Ammon's horn (tissue), 1 donor: ENCODE results near the gene ARL3.
A peak's percentile ranks its signal among the peaks of the same experiment; 100 is the strongest.
"Not testable (repeated sequence)": the region's sequence is repeated elsewhere in the genome, so short reads cannot be mapped to it uniquely, and the experiment has no call there.

Experiments
- DNase-seq: peaks from one replicate; pipeline ENCODE4 v3.0.0-alpha.2; 2016; ENCODE audit warnings: low spot score

Gene ARL3, protein sequence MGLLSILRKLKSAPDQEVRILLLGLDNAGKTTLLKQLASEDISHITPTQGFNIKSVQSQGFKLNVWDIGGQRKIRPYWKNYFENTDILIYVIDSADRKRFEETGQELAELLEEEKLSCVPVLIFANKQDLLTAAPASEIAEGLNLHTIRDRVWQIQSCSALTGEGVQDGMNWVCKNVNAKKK

DNA sequence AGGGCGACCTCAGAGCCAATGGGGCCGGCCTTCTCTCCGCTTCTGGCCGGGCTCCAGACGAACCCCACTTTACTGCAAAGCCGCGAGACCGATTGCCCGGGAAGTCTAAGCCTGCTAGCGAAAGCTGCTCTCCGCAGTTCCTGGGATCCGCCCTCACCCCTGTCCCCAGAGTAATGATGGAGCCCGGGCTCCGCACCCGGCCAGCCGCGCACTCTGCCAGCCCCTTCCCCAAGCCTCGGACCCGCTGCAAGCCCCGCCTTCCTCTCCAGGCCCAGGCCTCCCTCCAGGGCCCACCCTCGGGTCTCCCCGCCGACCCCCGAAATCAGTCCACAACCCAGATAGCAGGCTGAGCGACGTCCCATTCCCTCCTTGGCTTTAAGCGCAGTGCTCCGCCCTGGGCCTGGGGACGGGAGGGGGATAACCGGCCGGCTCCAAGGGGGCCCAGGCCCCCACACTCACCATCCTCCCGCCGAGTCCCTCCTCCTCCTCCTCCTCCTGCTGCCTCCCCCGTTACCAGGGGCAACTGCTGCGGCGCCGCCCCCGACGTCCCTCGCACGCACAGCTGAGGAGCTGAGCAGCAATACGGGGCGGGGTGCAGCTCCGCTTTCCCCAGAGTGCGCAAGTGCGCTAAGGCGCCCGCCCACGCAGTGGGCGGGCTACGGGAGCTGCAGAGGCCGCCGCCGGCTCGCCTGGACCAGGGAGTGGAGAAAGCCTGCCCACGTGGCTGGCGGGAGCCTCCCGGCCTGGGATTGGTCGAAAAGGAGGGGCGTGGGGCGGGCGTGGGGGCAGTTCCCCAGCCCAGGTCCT is at the start of gene ARL3:
TSS of gene ARL3 (minus strand) at position 584 of the 807 bp plus-strand sequence. CDS start at position 462, 122 bp downstream.
- DNase-seq: peak; percentile 98

DNA sequence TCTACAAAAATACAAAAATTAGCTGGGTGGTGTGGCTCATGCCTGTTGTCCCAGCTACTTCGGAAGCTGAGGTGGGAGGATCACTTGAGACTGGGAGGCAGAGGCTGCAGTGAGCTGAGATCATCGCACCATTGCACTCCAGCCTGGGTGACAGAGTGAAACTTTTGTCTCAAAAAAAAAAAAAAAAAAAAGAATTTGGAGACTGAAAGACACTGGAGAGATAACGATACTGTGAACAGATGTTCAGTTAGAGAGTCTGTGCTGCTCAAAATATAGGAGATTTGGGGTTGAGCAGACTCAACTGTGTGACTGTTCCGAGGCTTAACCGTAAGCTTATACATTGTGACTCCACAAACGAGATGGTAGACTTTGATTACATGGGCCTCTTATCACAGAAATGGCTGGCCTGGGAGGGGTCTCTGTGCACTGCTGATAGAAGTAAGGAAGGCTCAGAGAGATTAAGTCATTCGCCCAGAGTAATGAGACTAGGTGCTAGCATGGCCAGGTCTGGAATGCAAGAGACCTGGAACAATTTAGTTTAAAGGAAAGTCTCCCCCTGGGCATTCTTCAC is 48.9 kb upstream of the ARL3 start:
- no peak for DNase-seq

DNA sequence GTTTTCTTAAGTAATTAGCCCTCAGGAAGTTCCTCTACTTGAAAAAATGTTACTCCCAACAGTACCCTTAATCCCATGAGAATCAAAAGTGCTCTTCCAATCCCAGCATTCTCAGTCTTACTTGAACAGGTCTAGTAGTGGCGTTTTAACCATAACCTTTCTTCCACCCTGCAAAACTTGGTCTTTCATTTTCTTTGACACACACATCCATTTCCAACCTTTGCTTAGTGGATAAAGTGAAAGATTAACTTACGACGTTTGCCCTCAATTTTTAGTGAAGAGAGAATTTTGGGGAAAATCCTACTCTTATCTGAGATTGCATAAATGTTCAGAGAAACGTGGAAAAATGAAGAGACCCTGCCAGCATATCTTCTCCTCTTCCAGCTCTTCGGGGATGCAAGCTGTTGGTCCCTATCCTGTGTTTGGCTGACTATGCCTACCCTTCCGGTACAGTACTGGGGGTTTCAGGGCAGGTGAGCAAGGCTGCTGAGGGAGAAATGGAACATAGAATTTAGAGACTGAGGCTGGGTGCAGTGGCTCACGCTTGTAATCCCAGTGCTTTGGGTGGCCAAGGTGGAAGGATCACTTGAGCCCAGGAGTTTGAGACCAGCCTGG is 48.3 kb upstream of the ARL3 start:
- DNase-seq: no peak

DNA sequence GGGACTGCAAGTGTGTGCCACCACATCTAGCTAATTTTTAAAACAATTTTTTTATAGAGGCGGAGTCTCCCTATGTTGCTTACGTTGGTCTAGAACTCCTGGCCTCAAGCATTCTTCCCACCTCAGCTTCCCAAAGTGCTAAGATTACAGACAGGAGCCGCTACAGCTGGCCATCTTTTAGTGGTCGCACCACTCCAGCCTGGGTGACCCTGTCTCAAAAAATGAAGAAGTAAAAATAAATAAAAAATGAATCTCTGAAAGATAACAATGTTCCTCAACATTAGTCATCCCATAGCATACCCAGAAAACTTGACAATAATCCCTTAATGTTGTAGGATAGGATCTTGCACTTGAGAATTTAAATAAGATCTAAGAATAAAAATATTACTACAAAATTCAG is 47.8 kb upstream of the ARL3 start:
- DNase-seq: no peak

DNA sequence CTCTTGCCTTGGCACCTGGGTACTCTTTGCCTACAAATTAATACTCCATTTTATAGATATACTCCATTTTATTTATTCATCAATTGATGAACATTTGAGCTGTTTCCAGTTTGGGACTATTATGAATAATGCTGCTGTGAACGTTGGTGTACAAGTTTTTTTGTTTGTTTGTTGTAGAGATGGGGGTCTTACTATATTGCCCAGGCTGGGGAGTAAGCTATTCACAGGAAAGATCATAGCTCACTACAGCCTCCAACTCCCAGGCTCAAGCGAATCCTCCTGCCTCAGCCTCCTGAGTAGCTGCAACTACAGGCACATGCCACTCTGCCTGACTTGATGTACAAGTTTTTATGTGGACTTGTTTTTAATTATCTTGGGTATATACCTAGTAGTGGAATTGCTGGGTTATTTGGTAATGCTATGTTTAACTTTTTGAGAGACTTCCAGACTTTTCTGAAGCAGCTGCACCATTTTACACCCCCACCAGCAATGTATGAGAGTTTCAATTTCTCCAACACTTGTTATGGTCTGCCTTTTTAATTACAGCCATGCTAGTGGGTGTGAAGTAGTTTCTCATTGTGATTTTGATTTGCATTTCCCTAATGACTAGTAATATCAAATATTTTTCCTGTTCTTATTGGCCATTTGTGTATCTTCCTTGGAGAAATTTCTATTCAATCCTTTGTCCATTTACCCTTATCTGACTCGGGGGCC is 45.5 kb upstream of the ARL3 start:
- DNase-seq: no peak

DNA sequence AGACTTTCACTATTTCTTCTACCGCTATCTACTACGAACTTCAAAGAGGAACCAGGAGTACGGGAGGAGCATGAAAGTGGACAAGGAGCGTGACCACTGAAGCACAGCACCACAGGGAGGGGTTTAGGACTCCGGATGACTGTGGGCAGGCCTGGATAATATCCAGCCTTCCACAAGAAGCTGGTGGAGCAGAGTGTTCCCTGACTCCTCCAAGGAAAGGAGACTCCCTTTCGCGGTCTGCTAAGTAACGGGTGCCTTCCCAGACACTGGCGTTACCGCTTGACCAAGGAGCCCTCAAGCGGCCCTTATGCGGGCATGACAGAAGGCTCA is 44.7 kb upstream of the ARL3 start:
- not testable (repeated sequence) for DNase-seq

DNA sequence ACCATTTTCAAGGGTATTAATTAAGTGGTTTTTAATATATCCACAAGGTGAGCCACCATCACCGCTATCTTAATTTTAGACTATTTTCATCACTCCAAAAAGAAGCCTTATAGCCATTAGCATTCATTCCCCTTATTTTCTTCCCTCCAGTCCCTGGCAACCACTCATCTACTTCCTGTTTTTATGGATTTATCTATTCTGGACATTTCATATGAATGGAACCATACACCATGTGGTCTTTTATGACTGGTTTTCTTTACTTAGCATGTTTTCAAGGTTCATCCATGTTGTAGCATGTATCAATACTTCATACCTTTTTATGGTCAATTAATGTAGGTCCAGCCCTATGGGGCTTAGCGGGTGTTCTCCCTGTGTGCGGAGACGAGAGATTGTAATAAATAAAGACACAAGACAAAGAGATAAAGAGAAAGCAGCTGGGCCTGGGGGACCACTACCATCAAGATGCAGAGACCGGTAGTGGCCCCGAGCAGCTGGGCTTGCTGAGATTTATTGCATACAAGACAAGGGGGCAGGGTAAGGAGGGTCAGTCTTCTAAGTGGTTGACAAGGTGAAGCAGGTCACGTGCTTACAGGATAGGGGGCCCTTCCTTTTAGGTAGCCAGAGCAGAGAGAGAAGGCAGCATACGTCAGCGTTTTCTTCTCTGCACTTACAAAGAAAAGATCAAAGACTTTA is 44.2 kb upstream of the ARL3 start:
- DNase-seq: no peak

DNA sequence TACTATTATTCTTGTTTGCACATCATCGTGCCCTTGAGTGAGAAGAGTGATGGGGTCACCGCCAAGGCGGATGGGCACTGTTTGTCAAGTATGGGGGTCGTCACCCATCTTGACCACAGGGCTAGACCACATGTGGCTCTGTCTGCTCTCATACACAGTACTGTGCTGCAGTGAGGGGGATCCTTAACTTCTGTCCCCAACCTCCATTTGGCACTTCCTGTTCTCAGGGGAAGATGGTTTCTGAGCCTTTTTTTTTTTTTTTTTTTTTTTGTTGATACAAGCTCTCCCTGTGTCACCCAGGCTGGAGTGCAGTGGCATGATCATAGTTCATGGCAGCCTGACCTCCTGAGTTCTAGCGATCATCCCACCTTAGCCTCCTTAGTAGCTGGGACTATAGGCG is 43.1 kb upstream of the ARL3 start:
- DNase-seq: no peak

DNA sequence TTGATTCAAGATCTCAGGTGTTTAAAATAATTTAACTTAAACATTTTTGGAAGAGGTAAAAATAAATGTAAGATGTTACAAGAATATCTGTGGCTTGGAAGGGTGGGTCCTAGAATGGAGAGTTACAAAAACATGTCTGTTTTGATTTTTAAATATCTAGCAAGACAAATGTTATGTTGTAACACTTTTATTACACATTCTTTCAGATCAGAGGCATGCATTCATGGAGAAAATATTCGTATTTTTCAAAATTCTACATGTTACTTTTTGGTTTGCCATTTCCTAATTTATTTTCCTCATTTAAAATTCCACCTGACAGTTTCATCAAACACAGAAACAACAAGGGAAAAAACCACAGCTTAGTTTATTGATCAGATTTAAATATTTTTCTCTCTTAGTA is 39.5 kb upstream of the ARL3 start:
- no peak for DNase-seq

DNA sequence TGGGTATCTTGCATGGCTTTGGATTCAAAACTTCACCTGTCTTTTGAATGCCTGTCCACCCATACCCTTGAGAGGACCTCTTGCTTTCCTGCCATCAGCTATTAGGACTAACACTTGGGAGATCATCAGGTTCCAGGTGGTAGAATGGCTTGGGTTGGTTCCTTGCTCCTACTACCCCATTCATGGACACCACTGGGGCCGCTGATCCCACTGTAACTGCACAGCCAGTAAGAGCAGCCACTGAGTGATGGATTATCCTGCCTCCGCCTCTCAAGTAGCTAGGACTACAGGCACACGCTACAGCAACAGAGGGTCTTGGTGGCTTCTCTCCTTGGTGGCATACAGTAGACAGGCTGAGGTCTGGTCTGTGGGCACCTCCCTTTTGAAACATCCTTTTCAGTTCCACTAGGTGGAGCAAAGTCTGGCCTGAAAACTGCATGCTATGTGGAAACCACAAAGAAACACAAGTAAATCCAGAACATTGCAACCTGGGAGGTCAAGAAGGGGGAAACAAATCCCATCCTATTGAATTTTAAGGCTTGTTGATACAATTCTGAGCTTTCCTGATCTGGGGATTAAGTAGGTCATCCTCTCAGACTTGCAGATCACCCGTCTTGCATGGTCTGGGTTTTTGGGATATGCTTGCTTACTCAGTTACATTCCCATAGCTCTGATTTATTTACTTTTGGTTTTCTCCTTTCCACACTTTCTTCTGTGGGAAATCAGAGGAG is 38.9 kb upstream of the ARL3 start:
- peak; percentile 64 for DNase-seq

DNA sequence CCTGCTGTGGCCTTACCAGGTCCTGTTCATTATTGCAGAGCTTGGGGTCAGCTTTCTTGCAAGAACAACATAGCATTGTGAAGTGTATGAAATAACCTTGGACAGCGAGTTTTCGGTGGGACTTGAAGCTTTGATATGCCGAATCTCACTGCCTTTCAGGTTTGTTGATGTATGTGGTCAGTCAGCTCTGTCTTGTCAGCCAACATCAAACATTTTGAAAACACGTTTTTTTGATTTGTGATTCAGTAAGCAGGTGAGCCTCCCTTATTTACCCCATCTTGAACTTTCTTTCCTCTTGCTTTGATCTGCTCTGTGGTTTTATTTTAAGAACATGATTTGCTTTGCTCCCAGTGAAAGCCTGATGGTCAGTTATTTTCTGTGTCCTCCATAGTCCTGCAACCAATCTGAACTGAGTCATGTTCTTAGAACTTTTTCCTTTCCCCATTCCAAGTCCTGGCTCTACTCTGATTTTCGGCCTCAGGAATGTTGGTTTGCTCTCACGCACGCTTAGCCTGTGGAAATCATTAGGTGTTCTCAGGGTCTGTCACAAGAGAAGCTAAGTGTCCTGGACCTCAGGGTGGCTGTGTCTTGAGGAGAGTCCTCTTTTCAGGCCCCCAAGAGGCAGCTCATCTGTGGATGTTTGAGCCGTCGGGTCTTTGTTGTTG is 38.2 kb upstream of the ARL3 start:
- no peak for DNase-seq

DNA sequence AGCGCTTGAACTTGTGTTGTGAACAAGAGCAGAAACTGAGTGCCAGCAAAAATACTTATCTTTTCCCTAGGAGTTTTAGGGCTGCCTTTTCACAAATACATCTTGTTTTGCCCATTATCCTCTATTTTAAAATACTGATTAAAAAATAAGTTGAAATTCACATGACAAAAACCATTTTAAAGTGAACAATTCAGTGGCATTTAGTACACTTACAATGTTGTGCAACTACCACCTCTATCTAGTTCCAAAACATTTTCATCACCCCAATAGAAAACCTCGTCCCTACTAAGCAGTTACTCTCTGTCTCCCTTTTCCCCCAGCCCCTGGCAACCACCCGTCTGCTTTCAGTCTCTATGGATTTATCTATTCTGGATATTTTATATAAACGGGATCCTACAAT is 31.0 kb upstream of the ARL3 start:
- no peak for DNase-seq

DNA sequence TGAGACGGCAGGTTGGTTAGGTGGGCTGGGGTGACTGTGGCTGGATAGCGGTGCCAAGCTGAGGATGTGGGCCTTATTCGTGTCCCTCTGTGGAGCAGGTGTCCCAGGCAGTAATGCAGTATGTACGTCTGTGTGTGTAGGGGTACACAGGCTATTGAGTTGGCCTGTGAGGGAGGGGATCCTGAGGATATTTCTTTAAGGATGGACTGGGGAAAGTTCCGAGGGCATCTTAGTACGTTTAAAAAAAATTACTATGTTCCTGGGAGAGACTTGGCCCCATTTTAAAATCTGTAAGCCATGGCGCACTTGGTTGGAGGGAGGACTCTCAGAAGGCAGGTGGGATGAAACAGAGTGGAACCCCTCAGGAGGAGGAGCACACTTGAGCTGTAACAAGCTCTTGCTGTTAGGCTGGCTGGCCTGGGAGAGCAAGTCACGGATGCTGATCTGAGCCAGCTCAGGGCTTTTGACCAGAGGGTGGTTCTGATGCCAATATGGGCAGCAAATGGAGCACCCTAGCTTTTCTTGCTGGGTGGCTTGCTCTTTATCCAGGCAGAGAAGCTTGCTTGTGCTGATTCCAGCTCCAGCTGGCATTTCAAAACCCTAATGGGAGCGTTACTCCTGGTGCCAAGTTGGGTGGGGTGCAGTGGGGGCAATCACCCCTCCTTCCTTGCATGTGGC is 30.3 kb upstream of the ARL3 start:
- DNase-seq: peak; percentile 29

DNA sequence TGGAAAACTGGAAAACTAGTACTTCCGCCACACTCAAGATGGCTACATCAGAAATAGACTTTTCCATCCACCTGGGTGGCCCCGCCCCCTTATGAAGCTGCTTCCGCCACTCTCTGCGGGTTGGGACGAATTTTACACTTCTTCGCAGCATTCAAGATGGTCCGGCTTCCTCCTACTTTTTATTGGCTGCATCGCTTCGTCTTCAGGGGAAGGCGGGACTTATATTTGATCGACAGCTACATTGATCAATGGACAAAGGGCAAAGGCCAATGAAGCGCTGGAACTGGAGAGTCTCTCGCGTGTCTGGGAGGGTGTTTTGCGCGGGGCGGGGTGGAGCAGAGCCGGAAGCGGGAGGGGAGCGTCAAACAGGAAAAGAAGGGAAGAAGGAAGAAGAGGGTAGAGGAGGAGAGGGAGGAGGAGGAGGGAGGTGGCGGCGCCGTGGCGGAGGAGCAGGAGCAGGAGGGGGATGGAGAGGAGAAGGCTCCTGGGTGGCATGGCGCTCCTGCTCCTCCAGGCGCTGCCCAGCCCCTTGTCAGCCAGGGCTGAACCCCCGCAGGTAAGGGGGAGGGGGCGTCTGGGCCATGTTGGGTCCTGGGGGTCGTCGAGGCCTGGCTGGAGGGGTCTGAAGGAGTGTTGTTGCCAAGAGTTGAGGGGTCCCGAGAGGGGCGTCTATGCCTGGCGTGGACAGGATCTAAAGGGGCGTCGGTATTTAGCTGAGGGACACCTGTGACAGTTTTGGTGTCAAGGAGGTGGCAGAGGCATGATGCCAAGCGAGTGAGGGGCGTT is 29.6 kb upstream of the ARL3 start, which contains the start of gene WBP1L:
TSS of gene WBP1L (plus strand) at position 361 of the 786 bp plus-strand sequence. CDS start at position 467, 106 bp downstream.
- peak; percentile 99 for DNase-seq

DNA sequence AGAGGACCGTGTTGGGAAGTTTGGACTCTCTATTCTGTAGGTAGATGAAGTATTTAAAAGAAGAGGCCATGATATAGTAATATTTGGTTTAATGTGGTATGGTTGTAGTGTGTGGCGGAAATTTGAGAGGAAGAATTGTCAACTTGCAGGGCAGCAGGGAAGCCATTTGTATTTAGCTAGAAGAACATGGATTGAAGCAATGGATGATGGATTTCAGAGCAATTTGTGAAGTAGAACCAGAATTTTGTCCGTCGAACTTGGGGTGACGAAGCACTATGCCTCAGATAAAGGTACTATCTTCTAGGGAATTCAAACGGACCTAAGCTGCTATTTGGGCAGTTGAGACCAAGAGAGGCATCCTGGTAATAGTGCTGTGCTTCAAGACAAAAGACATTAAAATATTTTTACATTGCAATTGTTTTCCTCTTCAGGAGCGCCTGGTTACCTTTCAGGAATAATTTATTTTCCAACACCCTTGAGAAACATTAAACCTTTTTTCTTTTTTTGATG is 28.9 kb upstream of the ARL3 start:
- DNase-seq: no peak

DNA sequence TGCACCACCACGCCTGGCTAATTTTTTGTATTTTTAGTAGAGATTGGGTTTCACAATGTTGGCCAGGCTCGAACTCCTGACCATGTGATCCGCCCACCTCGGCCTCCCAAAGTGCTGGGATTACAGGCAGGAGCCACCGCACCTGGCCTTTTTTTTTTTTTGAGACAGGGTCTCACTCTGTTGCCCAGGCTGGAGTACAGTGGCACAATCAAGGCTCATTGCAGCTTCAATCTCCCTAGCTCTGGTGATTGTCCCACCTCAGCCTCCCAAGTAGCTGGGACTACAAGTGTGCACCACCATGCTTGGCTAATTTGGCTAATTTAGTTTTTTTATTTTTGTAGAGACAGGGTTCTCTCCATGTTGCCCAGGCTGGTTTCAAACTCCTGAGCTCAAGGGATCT is 28.1 kb upstream of the ARL3 start:
- DNase-seq: not testable (repeated sequence)

DNA sequence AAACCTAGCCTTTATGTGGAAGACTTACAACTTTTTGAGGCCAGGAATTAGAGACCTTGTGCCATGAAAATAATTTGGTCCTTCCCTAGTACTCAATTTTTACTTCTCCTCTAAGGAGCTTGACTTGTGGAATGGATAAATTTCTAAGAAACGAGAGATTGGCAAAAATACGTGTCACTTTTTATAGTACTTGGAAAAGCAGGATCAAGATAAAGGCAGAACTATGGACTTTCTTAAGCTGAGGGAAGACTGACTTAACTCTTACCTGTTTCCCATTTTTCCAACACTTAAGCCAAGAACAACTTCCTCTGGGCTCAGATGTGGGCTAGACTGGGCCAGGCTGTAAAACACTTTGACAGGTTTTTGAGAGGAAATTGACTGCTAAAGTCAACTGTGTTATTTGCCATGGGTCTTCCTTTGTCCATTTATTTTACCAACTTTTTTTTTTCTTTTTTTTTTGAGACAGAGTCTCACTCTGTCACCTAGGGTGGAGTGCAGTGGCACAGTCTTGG is 27.6 kb upstream of the ARL3 start:
- no peak for DNase-seq

DNA sequence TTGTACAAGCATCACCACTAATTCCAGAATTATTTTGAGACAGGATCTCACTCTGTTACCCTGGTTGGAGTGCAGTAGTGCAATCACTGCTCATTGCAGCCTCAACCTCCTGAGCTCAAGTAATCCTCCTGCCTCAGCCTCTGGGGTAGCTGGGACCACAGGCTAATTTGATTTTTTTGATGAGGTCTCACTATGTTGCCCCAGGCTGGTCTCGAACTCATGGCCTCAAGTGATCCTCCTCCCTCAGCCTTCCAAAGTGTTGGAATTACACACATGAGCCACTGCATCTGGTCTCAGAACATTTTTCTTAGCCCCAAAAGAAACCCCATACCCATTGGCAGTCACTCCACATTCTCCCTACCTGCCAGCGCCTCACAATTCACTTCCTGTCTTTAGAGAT is 26.0 kb upstream of the ARL3 start:
- DNase-seq: no peak

DNA sequence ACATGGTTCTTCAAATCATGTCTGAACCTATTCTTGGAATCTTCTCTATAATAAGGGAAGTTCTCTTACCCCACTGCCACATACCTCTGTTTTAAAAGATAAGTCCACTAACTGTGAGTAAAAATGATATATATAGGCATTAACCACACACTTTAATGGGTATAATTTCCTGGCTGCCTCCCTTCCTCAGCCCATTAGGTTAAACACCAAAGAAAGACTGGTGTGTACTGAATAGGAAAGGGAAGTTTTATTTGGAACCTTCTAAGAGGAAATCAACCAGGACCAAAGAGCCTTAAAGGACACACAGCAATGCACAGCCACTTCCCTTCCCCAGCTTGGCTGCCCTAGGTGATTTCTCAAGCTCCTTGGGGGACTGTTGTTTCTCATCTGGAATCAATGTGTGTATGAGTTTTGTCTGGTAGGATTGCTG is 24.5 kb upstream of the ARL3 start:
- peak; percentile 29 for DNase-seq
